Measurements from ENCODE around the gene RTN4.

The RTN4 gene

GRCh38 chr2:54955358-54956110, 94.7 kb downstream of the RTN4 start:
- H3K9ac ChIP-seq (ENCODE audit: low read depth, low read length): no peak overlapping the region
- no peaks in the 10 kb centered on the region for H3K9me3 ChIP-seq (ENCODE audit: control insufficient read depth, insufficient read depth, low read length)
- no peaks in the 10 kb centered on the region for H3K36me3 ChIP-seq (ENCODE audit: insufficient read depth, low read length)
- H3K4me1 ChIP-seq (ENCODE audit: insufficient read depth, low read length): peaks cover 12% of the 10 kb centered on the region

DNA sequence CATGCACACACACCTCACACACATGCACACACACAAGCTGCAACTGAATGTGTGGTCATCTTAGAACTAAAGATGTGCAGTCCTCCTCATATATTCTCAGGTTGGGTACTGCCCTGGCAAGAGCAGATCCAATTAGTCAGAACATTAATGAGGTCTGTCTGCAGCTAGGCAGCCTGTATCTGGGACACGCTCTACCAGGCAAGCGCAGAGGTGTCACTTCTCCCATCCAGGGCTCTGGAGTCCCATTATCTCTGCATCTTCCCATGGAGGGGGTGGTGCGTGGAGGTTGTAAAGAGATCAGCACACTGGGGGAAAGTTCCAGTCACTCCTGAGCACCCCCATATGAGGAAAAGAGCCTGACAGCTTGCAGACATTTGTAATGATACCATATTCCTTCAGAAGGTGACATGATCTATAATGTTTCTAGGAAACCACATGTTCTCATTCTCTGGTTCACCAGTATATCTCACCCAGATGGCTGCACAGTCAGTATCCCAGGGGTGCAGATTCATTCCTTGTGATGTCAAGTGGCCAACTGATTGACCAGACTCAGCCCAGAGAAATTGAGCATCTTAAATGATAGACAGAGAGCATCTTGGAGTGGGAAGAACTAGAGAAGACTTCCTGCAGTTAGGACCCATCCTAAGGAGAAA, 95.4 kb downstream of the RTN4 start:
- Histone ChIP-seq H3K36me3 (ENCODE audit: insufficient read depth, low read length) (no peaks in the 10 kb centered on the region), H3K9ac (ENCODE audit: low read depth, low read length) (no peak overlapping the region), H3K9me3 (ENCODE audit: control insufficient read depth, insufficient read depth, low read length) (no peaks in the 10 kb centered on the region), H3K4me1 (ENCODE audit: insufficient read depth, low read length) (peaks cover 12% of the 10 kb centered on the region)

GRCh38 chr2:54954158-54954557, 96.1 kb downstream of the RTN4 start:
- Histone ChIP-seq H3K9ac (ENCODE audit: low read depth, low read length) (no peak overlapping the region), H3K36me3 (ENCODE audit: insufficient read depth, low read length) (no peaks in the 10 kb centered on the region), H3K4me1 (ENCODE audit: insufficient read depth, low read length) (peaks cover 12% of the 10 kb centered on the region), H3K9me3 (ENCODE audit: control insufficient read depth, insufficient read depth, low read length) (no peaks in the 10 kb centered on the region)

DNA sequence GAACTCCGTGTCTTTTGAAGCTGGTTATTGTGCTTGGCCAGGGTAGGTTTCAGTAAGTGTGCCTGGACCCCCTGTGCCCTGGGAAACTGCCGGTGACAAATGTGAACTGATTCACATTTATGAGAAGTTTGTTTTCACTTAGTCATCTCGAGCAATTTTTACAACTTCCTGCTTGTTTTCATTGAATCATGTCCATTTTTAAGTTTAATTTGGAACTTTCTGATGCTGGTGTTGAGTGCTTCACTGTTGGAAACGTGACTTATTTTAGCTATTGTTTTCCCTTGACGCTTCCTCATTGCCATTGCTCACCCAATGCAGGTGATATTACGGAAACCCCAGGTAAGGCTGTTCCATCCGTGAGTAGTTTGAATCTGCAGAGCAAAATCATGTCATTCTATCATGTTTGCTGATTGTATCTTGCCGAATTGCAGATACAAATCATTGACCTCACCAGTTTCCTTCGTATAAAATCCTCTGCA, 97.2 kb downstream of the RTN4 start:
- H3K9ac ChIP-seq (ENCODE audit: low read depth, low read length): no peak overlapping the region
- H3K4me1 ChIP-seq (ENCODE audit: insufficient read depth, low read length): peaks cover 16% of the 10 kb centered on the region
- H3K9me3 ChIP-seq (ENCODE audit: control insufficient read depth, insufficient read depth, low read length): no peaks in the 10 kb centered on the region
- no peaks in the 10 kb centered on the region for H3K36me3 ChIP-seq (ENCODE audit: insufficient read depth, low read length)

- no peaks in the 10 kb centered on the region for H3K36me3 ChIP-seq (ENCODE audit: insufficient read depth, low read length)
- H3K4me1 ChIP-seq (ENCODE audit: insufficient read depth, low read length): peaks cover 20% of the 10 kb centered on the region
- no peaks in the 10 kb centered on the region for H3K9me3 ChIP-seq (ENCODE audit: control insufficient read depth, insufficient read depth, low read length)
- no peak overlapping the region for H3K9ac ChIP-seq (ENCODE audit: low read depth, low read length)
These were observed 97.8 kb downstream of the RTN4 start for GRCh38 chr2:54952425-54952824.

DNA sequence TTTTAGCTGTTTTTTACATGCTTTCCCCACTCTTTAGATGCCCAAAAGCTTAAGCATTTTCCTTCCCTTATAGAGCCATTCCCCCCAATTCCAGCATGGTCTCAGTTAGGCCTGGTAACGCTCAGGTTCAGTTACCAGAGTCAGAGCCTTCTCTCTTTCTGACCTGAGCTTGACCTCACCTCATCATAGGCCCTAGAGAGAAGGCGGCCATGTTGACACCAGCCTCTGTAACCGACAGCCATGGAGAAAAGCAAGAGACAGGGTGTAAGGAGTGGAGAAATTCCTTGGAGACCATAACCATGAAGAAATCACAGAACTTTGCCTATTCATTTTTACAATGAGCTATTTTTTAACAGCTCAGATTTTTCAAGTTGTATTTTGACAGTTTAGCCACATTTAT, 99.4 kb downstream of the RTN4 start:
- Histone ChIP-seq H3K36me3 (ENCODE audit: insufficient read depth, low read length) (no peaks in the 10 kb centered on the region), H3K4me1 (ENCODE audit: insufficient read depth, low read length) (peaks cover 9% of the 10 kb centered on the region; the same call in 1 of the 2 replicates), H3K9ac (ENCODE audit: low read depth, low read length) (no peak overlapping the region), H3K9me3 (ENCODE audit: control insufficient read depth, insufficient read depth, low read length) (no peaks in the 10 kb centered on the region)

GRCh38 chr2:54949431-54949830, 100.8 kb downstream of the RTN4 start:
- Histone ChIP-seq H3K4me1 (ENCODE audit: insufficient read depth, low read length) (peaks cover 9% of the 10 kb centered on the region; the same call in 1 of the 2 replicates), H3K36me3 (ENCODE audit: insufficient read depth, low read length) (no peaks in the 10 kb centered on the region), H3K9ac (ENCODE audit: low read depth, low read length) (no peak overlapping the region), H3K9me3 (ENCODE audit: control insufficient read depth, insufficient read depth, low read length) (no peaks in the 10 kb centered on the region)

DNA sequence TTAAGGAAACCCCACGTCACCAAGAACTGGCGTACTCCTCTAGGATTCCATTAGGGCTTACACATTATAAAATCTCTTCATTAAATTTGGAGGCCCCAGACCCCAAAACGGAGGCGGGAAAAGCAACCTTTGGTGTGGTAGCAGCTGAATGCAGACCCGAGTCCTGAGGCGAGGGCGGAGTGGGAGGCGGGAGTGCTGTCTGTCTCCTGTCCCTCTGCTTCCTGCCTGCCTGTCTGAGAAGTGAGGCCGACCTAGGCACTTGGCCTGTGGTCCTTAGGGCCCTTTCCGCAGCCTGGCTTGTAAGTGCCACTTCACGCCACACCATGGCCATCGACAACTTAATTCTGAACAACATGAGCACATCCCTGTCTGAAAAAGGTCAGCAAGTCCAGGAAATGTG, 102.1 kb downstream of the RTN4 start:
- no peaks in the 10 kb centered on the region for H3K9me3 ChIP-seq (ENCODE audit: control insufficient read depth, insufficient read depth, low read length)
- no peaks in the 10 kb centered on the region for H3K36me3 ChIP-seq (ENCODE audit: insufficient read depth, low read length)
- peaks cover 9% of the 10 kb centered on the region; the same call in 1 of the 2 replicates for H3K4me1 ChIP-seq (ENCODE audit: insufficient read depth, low read length)
- H3K9ac ChIP-seq (ENCODE audit: low read depth, low read length): no peak overlapping the region

- Histone ChIP-seq H3K9ac (ENCODE audit: low read depth, low read length) (no peak overlapping the region), H3K9me3 (ENCODE audit: control insufficient read depth, insufficient read depth, low read length) (no peaks in the 10 kb centered on the region), H3K36me3 (ENCODE audit: insufficient read depth, low read length) (no peaks in the 10 kb centered on the region), H3K4me1 (ENCODE audit: insufficient read depth, low read length) (peaks cover 9% of the 10 kb centered on the region; the same call in 1 of the 2 replicates)
These were observed 102.6 kb downstream of the RTN4 start for GRCh38 chr2:54947646-54948045.

GRCh38 chr2:54947136-54947535, 103.1 kb downstream of the RTN4 start:
- Histone ChIP-seq H3K9ac (ENCODE audit: low read depth, low read length) (no peak overlapping the region), H3K36me3 (ENCODE audit: insufficient read depth, low read length) (no peaks in the 10 kb centered on the region), H3K4me1 (ENCODE audit: insufficient read depth, low read length) (peaks cover 9% of the 10 kb centered on the region; the same call in 1 of the 2 replicates), H3K9me3 (ENCODE audit: control insufficient read depth, insufficient read depth, low read length) (no peaks in the 10 kb centered on the region)

DNA sequence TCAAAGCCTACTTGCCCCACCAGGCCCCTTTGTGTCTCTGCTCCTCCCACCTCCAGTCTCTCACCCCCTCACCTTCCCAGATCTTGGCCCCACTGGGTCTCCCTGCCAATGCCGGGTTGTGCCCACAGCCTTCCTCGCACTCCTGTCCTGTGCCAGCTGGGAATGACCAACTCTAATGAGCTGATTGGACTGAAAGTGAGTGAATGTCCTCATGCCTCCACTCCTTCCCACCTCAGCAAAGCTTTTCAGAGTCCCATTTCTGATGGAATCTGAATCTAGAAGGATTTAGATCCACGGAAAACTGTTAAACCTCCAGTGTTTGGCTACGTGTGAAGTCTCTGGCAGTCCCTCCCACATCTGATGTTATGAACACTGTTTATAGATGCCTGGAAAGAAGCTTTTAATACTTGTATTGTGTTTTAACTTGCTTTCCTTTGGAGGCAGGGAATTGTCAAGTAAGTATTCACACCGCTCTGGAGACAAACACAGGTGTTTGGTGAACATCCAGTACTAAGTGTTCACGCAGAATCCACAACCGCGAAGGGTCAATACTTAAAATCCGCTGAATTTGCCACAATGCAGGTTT, 103.9 kb downstream of the RTN4 start:
- H3K9me3 ChIP-seq (ENCODE audit: control insufficient read depth, insufficient read depth, low read length): no peaks in the 10 kb centered on the region
- H3K4me1 ChIP-seq (ENCODE audit: insufficient read depth, low read length): peaks cover 9% of the 10 kb centered on the region; the same call in 1 of the 2 replicates
- no peaks in the 10 kb centered on the region for H3K36me3 ChIP-seq (ENCODE audit: insufficient read depth, low read length)
- no peak overlapping the region for H3K9ac ChIP-seq (ENCODE audit: low read depth, low read length)

DNA sequence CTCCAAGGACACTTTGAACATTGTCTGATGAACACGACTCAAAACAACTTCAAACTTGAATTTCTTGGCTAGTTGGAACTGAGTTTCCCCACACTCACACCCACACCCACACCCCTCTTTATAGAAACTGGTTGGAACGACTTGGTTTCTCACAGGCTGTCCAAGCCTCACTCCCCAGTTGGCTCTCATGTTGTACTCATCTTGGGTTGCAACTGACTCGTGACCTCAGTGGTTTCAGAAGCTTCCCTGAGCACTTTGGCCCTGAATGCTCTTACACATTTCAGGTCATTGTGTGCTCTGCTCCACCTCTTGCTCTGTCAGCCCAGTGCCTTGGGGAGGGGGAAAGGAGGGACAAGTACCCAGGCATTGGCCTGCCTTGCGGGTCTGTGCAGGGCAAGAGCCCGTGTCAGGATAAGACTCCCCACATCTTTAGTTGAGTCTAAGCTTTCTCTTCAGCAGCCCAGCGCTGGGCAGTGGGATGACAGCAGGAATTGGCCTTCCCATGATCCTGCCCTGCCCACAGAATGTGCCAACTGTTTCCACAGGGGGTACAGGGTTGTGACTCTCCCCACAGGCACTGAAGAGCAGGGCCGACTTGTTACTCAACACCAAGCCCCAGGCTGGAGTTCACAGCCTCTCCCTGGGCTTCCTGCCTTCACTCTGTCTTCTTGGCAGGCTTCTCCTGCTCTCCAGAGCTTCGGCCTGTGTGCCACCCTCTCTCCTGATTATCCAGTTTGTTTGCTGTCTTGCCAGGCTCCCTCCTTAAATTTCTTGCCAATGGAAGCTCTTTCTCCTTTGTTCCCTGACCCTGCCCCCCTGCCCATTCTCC, 104.6 kb downstream of the RTN4 start:
- Histone ChIP-seq H3K9me3 (ENCODE audit: control insufficient read depth, insufficient read depth, low read length) (no peaks in the 10 kb centered on the region), H3K4me1 (ENCODE audit: insufficient read depth, low read length) (peaks cover 9% of the 10 kb centered on the region; the same call in 1 of the 2 replicates), H3K9ac (ENCODE audit: low read depth, low read length) (no peak overlapping the region), H3K36me3 (ENCODE audit: insufficient read depth, low read length) (no peaks in the 10 kb centered on the region)

- Histone ChIP-seq H3K36me3 (ENCODE audit: insufficient read depth, low read length) (no peaks in the 10 kb centered on the region), H3K4me1 (ENCODE audit: insufficient read depth, low read length) (peaks cover 9% of the 10 kb centered on the region; the same call in 1 of the 2 replicates), H3K9me3 (ENCODE audit: control insufficient read depth, insufficient read depth, low read length) (no peaks in the 10 kb centered on the region), H3K9ac (ENCODE audit: low read depth, low read length) (no peak overlapping the region)
These were observed 105.4 kb downstream of the RTN4 start for GRCh38 chr2:54944724-54945326.

GRCh38 chr2:54942373-54942772, 107.9 kb downstream of the RTN4 start:
- H3K9ac ChIP-seq (ENCODE audit: low read depth, low read length): no peak overlapping the region
- no peaks in the 10 kb centered on the region for H3K36me3 ChIP-seq (ENCODE audit: insufficient read depth, low read length)
- no peaks in the 10 kb centered on the region for H3K9me3 ChIP-seq (ENCODE audit: control insufficient read depth, insufficient read depth, low read length)
- H3K4me1 ChIP-seq (ENCODE audit: insufficient read depth, low read length): no peaks in the 10 kb centered on the region; the same call in 1 of the 2 replicates

Data from ES-I3 (cell line).